GM23338 (cell line): ENCODE results near the gene SLC12A5. TPM values are rescaled to one million over a fixed set of nuclear protein-coding genes. Genes with fewer than 3 reads are reported as not detected.

Experiments used
- polyA plus RNA-seq: library from polyadenylated mRNA; unstranded; fragments of >200 nt; fragmentation: Nextera tagmentation; extraction: Ambion mirVana; gene quantifications from 2 replicates; pipeline ENCODE4 v1.2.1, GENCODE V29; 2016
- total RNA-seq: library from RNA; depleted of rRNA; stranded (reverse); fragments of >200 nt; shearing (Covaris generic); gene quantifications from 2 replicates; pipeline ENCODE4 v1.2.3, GENCODE V29; 2014; rRNA removed

SLC12A5 gene
- total and polyA plus RNA-seq, 2 experiments from 2014 or later, result 3.5 to 8.4 TPM

Other genes with a start within 250 kb of the SLC12A5 start
- gene WFDC3, start 237.3 kb upstream of the SLC12A5 start, total RNA-seq, result 0.73 TPM in 1 of 2 replicates, not detected in the other
- gene WFDC3, start 237.3 kb upstream of the SLC12A5 start, polyA plus RNA-seq, result 0.36 TPM in 1 of 2 replicates, not detected in the other
- gene DNTTIP1, start 237.3 kb upstream of the SLC12A5 start, total RNA-seq, result 21.4 and 31.6 TPM in 2 replicates
- 50.3 TPM in 2 replicates for gene DNTTIP1, start 237.3 kb upstream of the SLC12A5 start, polyA plus RNA-seq
- gene UBE2C, start 216.6 kb upstream of the SLC12A5 start, total RNA-seq, result 198 and 247 TPM in 2 replicates
- 698 and 742 TPM in 2 replicates for gene UBE2C, start 216.6 kb upstream of the SLC12A5 start, polyA plus RNA-seq
- gene TNNC2, start 201.9 kb upstream of the SLC12A5 start, total RNA-seq, result 0.59 TPM in 1 of 2 replicates, not detected in the other
- gene TNNC2, start 201.9 kb upstream of the SLC12A5 start, polyA plus RNA-seq, result 32.5 and 33.3 TPM in 2 replicates
- gene SNX21, start 195.4 kb upstream of the SLC12A5 start, total RNA-seq, result 26.7 and 31.5 TPM in 2 replicates
- gene SNX21, start 195.4 kb upstream of the SLC12A5 start, polyA plus RNA-seq, result 13.3 and 15.5 TPM in 2 replicates
- gene ACOT8, start 171.8 kb upstream of the SLC12A5 start, total RNA-seq, result 55.6 and 75.2 TPM in 2 replicates
- gene ACOT8, start 171.8 kb upstream of the SLC12A5 start, polyA plus RNA-seq, result 42.0 and 43.1 TPM in 2 replicates
- gene ZSWIM3, start 171.6 kb upstream of the SLC12A5 start, total RNA-seq, result 7.5 and 8.2 TPM in 2 replicates
- 2.0 and 3.0 TPM in 2 replicates for gene ZSWIM3, start 171.6 kb upstream of the SLC12A5 start, polyA plus RNA-seq
- gene ZSWIM1, start 148.0 kb upstream of the SLC12A5 start, total RNA-seq, result 16.2 and 17.6 TPM in 2 replicates
- 11.5 and 12.7 TPM in 2 replicates for gene ZSWIM1, start 148.0 kb upstream of the SLC12A5 start, polyA plus RNA-seq
- 1.0 and 7.5 TPM in 2 replicates for gene SPATA25, start 141.6 kb upstream of the SLC12A5 start, total RNA-seq
- 0.50 TPM in 1 of 2 replicates, not detected in the other for gene SPATA25, start 141.6 kb upstream of the SLC12A5 start, polyA plus RNA-seq
- 7.6 and 10.9 TPM in 2 replicates for gene NEURL2, start 138.0 kb upstream of the SLC12A5 start, total RNA-seq
- gene NEURL2, start 138.0 kb upstream of the SLC12A5 start, polyA plus RNA-seq, result 4.5 and 4.6 TPM in 2 replicates
- gene CTSA, start 137.9 kb upstream of the SLC12A5 start, total RNA-seq, result 31.4 and 39.9 TPM in 2 replicates
- 52.8 and 63.9 TPM in 2 replicates for gene CTSA, start 137.9 kb upstream of the SLC12A5 start, polyA plus RNA-seq
- 141 and 160 TPM in 2 replicates for gene PLTP, start 117.1 kb upstream of the SLC12A5 start, total RNA-seq
- gene PLTP, start 117.1 kb upstream of the SLC12A5 start, polyA plus RNA-seq, result 107 and 108 TPM in 2 replicates
- gene PCIF1, start 94.5 kb upstream of the SLC12A5 start, total RNA-seq, result 26.1 and 27.0 TPM in 2 replicates
- 28.3 and 37.0 TPM in 2 replicates for gene PCIF1, start 94.5 kb upstream of the SLC12A5 start, polyA plus RNA-seq
- 18.6 and 24.2 TPM in 2 replicates for gene ZNF335, start 57.0 kb upstream of the SLC12A5 start, total RNA-seq
- gene ZNF335, start 57.0 kb upstream of the SLC12A5 start, polyA plus RNA-seq, result 5.7 and 7.4 TPM in 2 replicates
- 5.4 and 5.8 TPM in 2 replicates for gene MMP9, start 20.3 kb upstream of the SLC12A5 start, total RNA-seq
- gene MMP9, start 20.3 kb upstream of the SLC12A5 start, polyA plus RNA-seq, result 4.1 and 4.3 TPM in 2 replicates
- 22.8 and 24.6 TPM in 2 replicates for gene NCOA5, start 60.7 kb downstream of the SLC12A5 start, total RNA-seq
- gene NCOA5, start 60.7 kb downstream of the SLC12A5 start, polyA plus RNA-seq, result 8.4 and 10.1 TPM in 2 replicates
- 9.9 and 15.4 TPM in 2 replicates for gene CD40, start 89.1 kb downstream of the SLC12A5 start, total RNA-seq
- gene CD40, start 89.1 kb downstream of the SLC12A5 start, polyA plus RNA-seq, result 17.9 and 18.9 TPM in 2 replicates